ENCODE data around the gene ARIH2. TPM values are rescaled to one million over a fixed set of nuclear protein-coding genes. Genes with fewer than 3 reads are reported as not detected.

The ARIH2 gene
- total RNA-seq, 1 experiment from 2014 or later: 122 TPM

- no peak overlapping the region; a peak in 1 of 5 replicates for H3K4me3 Mint-ChIP-seq
- Histone ChIP-seq H3K79me2 (ENCODE audit: insufficient read depth, low read length) (no peaks in the 10 kb centered on the region; the same call in 1 of the 2 replicates), H3K23ac (ENCODE audit: insufficient read length, low read depth, low read length) (no peak overlapping the region), H3K4me2 (ENCODE audit: insufficient read depth, insufficient read length, low read length) (no peak overlapping the region), H3T11ph (ENCODE audit: low read length) (no peak overlapping the region), H4K8ac (replicated peaks; ENCODE audit: insufficient read length, low read depth, low read length) (no peak overlapping the region), H4K91ac (ENCODE audit: insufficient read length, low read depth, low read length) (no peak overlapping the region), H2BK15ac (ENCODE audit: low read depth, low read length) (no peak overlapping the region), H2AFZ (ENCODE audit: low read length) (no peak overlapping the region), H3K79me1 (ENCODE audit: insufficient read depth, low read depth, low read length, poor library complexity, severe bottlenecking) (no peaks in the 10 kb centered on the region), H4K20me1 (ENCODE audit: control insufficient read depth, insufficient read depth, insufficient read length) (peaks cover 2% of the 10 kb centered on the region), H3K4me1 (ENCODE audit: insufficient read depth, low read length) (no peaks in the 10 kb centered on the region), H3K9me3 (ENCODE audit: control insufficient read depth, low read depth, low read length) (no peaks in the 10 kb centered on the region), H2BK20ac (ENCODE audit: low read depth, low read length, poor library complexity, severe bottlenecking) (no peak overlapping the region), H3K56ac (ENCODE audit: insufficient read length, low read depth, low read length) (no peak overlapping the region), H3K9ac (ENCODE audit: extremely low read depth, insufficient read length, low read length) (no peak overlapping the region), H3K27ac (ENCODE audit: insufficient read length, low read depth, low read length) (no peak overlapping the region), H3K23me2 (ENCODE audit: insufficient read length, low read depth, low read length, poor library complexity, severe bottlenecking) (peaks cover 13% of the 10 kb centered on the region), H3K14ac (ENCODE audit: insufficient read depth, low read length) (no peak overlapping the region), H3K4ac (ENCODE audit: low read depth, low read length) (no peak overlapping the region), H2BK120ac (ENCODE audit: low read depth, low read length, poor library complexity, severe bottlenecking) (no peak overlapping the region), H2BK5ac (ENCODE audit: insufficient read length, low read length) (no peak overlapping the region), H2AK5ac (ENCODE audit: insufficient read length, low read length) (no peak overlapping the region), H4K5ac (ENCODE audit: insufficient read length, low read depth, low read length) (no peak overlapping the region), H2BK12ac (ENCODE audit: insufficient read length, low read depth, low read length) (no peak overlapping the region), H3K27me3 (ENCODE audit: insufficient read depth, low read length) (no peaks in the 10 kb centered on the region), H3K18ac (ENCODE audit: insufficient read length, low read depth, low read length) (no peak overlapping the region)
- H3K27me3 Mint-ChIP-seq (ENCODE audit: low read depth): no peaks in the 10 kb centered on the region
- no peak for DNase-seq
- peaks cover 17 to 21% of the 10 kb centered on the region in 2 experiments for H3K4me1 Mint-ChIP-seq
- peaks cover 25 to 58% (median 50%) of the 10 kb centered on the region in 3 experiments for H3K36me3 Mint-ChIP-seq (ENCODE audit: insufficient read depth in 1 of 3, low read depth in 3 of 3)
- H3K9me3 Mint-ChIP-seq: no peaks in the 10 kb centered on the region
- no CpG with 5 or more reads among the region's 6 CpGs for WGBS (ENCODE audit: extremely low coverage, insufficient read length, low lambda C conversion rate)
- H3K27ac Mint-ChIP-seq: no peak overlapping the region
- TF ChIP-seq CTCF (conservative IDR thresholded peaks at IDR 0.05): no peak
These were observed 97.1 kb downstream of the ARIH2 start for GRCh38 chr3:49015765-49016164.
